Dermis blood vessel endothelial cell (primary cell): ENCODE results near the gene SFXN5. TPM values are rescaled to one million over a fixed set of nuclear protein-coding genes. Genes with fewer than 3 reads are reported as not detected.
A peak's percentile ranks its signal among the peaks of the same experiment; 100 is the strongest.

Experiments
- DNase-seq: peaks from one replicate; pipeline ENCODE4 v3.0.0; 2010
- total RNA-seq: library from RNA; depleted of rRNA; stranded (reverse); fragments of >200 nt; gene quantifications from 2 replicates; pipeline ENCODE4 v1.2.3, GENCODE V29; 2014

The SFXN5 gene
- total RNA-seq, 1 donor from 2014 or later, result 16.5 TPM

DNA sequence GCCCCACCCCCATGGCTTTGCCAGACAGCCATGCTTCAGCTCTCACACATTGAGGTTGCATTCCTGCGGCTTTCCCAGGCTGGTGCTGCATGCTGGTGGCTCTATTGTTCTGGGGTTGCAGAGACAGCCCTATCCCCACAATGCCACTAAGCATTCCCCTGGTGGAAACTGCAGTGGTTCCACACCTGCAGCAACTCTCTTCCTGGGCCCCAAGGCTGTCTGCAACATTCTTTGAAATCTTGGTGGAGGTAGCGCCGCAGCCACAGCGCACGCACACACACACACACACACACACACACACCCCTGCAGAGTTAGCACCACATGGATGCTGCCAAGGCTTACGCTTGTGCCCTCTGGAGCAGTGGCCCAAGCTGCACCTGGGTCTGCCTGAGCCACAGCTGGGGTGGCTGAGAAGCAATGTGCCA is 21.4 kb downstream of the SFXN5 start:
- no peak for DNase-seq

DNA sequence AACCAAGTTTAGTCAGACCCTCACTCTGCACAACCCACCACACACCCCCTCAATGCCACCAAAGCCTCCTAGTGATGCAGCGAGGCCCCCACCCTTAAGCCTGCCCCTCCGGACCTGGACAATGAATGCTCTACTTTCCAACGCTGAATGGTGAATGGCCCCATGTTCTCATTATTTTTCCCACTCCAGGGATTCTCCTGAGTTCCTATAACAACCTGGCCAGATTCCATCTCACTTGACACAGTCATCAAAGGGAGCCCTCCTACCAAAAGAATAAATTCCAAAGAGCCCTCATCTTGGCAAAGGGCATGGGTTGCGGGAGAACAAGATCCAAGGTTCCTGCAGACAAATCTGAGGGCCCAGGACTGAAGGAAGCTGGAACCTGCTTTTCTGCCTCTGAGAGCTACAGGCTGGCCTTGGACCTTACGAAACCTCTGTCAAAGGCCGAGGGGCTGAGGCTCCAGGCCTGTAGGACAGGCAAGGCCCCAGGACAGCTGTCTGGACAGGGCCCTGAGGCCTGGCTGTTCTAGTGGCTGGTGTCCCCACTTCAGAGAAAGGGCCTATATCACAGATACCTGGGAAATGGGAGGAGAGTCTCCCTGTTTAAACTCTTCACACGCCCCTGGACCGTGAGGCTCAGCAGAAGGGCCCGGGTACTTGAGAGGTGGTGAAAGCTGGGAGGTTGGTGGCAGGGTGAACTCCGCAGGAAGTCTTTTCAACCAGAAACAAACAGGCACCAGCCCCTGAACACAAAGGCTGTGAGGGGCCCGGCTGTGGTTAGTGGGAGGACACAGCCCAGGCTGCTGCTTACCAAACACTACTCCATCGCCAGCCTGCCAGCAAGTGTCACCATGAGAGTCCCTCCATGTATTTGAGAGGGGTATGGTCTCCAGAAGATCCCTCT is 27.3 kb downstream of the SFXN5 start:
- no peak for DNase-seq

DNA sequence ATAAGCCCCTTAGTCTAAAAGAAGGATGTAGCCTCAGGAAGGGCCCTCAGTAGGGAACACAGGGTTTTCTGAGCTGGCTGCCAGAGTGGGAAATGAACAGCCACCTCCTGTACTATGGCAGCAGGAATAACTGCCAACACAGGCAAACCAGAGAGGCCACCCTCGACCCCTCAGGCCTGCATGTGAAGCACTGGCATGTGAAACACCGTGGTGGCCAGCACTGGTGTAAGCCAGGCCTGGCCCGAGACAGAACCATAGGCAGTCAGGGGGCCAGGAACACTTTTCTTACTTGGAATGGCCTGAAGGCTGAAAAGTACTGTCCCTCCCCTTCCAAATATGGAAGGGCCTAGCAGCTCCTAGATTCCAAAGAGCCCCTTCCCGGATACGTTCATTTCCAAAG is 28.2 kb downstream of the SFXN5 start:
- DNase-seq, result no peak

DNA sequence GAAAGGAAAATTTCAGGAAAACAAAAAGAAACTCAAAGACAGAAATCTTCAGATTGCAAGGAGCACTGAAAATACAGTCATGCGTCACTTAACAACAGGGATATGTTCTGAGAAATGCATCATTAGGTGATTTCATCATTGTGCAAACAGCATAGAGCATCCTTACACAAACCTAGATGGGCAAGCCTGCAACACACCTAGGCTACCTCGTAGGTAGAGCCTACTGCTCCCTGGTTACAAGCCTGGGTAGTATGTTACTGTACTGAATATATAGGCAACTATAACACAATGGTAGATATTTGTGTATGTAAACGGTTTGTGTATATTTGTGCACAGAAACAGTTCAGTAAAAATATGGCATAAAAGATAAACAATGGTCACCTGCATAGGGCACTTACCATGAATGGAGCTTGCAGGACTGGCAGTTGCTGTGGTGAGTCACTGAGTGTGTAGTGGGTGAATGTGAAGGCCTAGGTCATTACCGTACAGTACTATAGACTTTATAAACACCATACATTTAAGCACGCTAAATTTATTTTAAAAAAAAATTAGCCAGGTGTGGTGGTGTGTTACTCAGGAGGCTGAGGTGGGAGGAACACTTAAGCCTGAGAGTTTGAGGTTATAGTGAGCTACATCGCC is 33.4 kb downstream of the SFXN5 start:
- DNase-seq, result no peak

DNA sequence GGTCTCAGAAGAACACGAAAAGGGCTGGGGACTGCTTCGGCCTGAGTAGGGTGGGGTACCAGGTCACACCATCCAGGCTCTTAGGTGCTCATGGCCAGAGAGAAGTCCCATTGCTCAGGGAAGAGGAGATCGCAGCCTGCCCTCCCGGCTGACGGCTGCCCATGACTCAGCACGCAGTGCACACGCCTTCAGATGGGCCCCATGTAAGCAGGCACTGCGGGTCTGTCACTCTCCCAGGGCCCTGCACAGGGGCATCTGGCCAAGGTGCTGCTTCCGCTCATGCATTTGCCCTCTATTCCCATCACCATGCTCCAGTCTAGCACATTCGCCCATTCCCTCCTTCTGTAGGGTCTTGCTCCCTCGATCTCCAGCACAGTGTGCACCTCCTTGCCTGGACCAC is 34.7 kb downstream of the SFXN5 start:
- no peak for DNase-seq

DNA sequence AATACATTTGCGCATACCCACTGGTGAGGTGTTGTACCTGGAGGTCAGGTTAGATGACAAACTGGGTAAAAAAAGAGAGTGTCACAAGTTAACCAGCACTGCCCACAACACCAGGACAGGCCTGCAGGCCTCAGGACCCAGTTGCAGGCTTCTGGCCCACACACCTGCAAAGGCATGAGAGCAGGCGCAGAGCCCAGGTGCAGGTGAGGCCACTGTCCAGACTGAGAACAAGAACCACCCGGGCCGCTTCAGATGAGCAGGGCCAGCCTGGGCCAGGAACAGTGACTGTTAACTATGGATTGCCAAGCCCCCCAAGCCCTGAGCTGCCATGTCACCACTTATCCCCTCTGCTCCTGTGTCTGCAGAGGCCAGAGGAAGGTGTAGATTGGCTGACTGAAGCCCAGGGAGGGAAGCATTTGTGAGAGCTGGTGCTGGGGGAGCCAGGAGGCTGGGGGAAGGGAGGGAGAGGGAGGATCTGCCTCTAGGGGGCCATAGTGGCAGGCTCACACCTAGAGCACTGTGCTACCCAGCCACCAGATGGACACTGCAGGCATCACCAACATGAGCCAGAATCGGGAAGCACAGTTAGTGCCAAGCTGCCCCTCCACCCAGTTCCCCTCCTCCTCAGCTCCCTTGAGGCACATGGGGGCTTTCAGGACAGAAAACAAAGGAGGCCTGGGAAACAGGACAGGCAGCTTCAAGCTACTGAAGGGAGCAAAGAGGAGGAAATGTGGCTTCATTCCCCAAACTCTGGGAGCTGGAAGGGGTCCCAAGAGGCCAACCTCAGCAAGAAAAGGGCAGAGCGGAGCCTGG is 35.4 kb downstream of the SFXN5 start:
- no peak for DNase-seq

DNA sequence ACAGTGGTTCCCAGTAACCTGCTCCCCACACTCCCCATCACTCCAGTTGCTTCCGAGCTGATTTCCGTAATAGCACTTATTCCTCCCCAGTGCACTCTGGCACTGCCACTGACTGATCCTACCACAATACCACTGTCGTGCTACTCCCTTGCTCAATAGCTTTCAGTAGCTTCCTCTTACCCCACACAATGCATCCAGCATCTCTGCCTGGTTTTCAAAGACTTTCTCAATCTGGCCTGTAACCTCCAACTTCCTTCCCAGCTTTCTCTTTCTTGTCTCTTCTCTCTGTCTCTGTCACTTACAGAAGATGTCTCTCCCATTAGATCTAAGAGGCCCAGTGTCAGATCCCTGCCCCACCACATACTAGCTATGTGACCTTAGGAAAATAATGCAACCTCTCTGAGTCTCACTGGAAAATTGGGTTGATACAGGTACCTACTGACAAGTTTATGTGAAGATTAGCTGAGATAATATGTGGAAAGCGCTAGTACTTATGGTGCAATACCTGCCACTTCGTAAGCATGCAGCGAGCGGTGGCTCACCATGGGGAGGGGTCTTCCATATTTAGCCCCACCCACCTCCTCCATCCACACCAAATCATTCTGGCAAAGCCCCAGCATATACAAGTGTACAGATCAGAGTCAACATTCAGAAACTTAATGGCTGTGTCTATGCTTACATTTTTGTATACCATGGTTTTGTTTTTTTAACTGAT is 36.7 kb downstream of the SFXN5 start:
- DNase-seq, result no peak

DNA sequence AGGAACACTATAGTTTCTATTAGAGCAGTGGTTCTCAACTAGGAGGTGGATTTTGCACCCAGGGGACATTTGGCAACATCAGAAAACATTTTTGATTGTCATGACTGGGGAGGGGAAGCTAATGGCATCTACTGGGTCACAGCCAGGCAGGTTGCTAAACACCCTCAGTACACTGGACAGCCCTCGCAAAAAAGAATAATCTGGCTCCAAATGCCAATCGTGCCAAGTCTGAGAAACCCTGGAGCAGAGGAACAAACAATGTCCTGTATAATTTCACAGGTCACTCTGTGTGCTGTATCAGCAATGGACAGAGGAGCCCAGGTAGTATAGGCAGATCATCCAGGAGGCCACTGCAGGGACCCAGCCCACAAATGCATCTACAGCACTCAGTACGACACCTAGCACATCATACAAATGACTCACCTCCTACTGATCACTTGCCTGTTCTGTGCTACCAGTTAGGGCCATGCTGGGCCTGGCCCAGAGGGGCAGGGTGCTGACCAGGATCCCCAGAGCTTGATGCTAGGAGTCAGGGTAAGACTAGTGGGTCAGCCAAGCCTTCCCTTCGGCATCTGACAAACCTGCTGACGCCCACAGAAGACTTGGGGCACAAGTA is 37.6 kb downstream of the SFXN5 start:
- no peak for DNase-seq

DNA sequence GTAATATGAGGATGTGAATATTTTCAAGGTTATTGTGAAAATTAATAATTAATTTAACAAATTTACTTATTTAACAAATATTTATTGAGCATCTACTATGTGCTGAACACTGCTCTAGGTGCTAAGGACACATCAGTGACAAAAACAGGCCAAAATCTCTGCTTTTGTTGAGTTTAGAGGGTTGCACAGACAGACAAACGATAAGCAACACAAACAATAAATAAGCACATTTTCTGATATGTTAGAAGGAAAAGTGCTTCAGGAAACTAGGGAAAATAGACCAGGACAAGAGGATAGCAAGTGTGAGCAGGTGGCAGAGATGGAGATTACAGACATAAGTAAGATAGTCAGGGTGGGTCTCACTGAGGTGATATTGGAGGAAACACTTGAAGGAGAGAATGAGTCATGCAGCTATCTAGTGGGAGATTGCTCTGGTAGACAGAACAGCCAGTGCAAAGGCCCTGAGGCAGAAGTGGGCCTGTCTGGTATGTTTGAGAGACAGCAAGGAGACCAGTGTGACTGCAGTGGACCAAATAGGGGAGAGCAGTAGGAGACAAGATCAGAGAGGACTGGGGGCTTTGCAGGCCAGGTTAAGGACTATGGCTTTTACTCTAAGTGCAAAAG is 38.3 kb downstream of the SFXN5 start:
- no peak for DNase-seq

DNA sequence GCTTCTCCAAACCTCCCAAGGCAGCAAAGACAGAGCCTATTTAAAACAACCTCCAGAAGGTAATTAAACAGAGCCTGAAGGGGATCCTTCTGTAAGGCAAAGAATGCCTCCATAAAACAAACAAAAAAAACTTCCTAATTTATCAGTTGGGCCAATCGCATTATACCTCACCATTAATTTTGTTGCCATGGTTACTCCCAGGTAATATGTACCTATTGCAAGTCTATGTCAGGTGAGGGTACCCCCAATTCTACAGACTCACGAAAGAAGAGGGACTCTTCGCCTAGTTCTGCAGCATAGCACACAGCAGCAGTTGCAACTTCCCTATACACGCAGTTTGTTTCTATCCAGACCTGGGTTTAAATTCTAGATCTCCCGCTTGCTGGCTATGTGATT is 38.8 kb downstream of the SFXN5 start:
- no peak for DNase-seq

DNA sequence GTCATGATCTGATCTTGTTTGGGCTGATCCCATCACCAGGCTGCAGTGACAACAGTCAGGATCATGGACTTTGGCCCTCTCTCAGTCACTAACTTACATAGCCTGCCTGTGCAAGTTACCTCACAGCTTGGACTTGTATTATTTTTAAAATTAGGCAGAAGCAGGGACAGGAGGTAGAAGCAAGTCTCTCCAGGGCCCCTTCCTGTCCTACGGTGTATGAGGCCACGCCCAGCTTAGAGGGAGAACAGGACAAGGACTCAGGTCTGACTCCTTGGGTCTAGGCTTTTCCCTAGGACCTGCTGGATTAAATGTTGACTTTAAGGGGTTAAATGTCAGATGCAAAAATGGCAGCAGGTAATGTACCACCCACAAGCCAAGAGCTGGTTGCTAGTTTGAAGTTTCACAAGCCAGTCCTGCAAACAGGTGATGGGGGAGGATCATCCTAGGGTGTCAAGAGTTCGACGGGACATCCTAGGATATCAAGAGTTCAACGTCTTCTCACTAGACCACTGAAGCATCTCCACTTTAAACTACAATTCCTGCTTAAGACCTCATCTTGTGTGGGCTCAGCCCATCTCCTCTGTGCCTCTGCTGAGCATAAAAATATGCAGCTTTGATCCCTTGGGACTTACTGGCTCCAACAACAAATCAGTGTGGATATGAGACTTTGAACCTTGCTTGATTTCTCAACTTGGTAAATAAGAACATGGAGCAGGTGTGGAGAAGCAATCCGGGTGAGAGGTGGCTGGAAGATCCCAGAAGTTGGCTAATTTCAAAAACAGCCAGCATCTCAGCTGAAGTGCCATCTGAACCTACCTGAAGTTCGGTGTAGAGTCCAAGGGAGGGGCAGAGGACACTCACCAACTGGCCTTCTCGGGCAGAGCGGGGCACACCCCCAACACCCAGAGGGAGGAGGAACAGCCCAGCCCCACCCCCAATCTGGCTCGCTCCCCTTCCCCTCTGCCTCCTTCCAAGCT is 39.5 kb downstream of the SFXN5 start:
- no peak for DNase-seq

DNA sequence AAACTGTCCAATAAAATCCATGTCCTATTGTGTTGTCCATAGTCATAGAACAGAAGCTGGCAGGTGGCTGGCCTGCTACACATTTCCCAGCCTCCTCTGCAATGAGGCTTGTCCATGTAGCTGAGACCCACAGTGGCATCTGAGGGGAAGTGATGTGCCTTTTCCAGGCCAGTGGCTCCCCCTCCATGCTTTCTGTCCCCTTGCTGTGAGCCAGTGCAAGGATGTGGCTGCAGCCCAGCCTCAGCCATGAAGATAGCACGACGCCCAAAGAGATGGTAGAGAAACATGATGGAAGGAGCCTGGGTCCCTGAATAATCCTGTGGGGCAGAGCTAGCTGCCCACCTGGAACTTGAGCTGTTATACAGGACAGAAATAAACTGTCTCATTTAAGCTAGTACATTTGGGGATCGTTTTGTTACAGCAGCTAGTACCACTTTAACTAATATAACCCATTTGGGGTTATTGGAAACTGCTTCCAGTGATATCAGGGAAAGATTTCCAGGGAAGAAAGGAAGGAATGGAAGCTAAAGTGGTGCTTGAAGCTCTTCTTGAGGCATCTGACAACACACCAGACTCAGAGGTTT is 40.3 kb downstream of the SFXN5 start:
- DNase-seq, result no peak

DNA sequence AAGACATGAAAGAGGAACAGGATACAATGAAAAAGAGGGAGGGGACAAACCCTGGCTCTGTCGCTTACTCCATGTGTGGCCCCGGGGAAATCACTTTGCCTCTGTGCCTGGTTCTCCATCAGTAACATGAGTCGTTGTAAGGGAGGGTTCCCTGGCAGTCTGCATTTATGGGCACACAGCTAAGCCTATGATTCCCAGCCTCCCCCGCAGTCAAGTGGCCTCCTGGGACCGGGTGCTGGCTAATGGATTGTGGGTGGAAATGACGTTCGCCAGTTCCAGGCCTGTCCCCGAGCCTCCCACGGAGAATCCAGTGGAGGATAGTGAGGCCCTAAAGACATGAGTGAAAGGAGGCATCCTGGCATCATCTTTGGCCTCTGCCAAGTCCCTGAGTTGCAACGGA is 42.7 kb downstream of the SFXN5 start:
- DNase-seq, result no peak

DNA sequence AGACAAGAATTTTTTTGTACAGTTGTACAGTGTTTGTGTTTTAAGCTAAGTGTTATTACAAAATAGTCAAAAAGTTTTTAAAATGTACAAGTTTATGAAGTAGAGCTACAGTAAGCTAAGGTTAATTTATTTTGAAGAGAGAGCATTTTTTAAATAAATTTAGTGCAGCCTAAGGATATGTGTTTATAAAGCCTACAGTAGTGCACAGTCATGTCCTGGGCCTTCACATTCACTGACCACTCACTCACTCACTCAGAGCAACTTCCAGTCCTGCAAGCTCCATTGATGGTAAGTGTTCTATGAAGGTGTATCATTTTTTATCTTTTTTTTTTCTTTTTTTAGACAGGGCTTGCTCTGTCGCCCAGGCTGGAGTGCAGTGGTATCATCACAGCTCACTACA is 44.2 kb downstream of the SFXN5 start:
- no peak for DNase-seq

DNA sequence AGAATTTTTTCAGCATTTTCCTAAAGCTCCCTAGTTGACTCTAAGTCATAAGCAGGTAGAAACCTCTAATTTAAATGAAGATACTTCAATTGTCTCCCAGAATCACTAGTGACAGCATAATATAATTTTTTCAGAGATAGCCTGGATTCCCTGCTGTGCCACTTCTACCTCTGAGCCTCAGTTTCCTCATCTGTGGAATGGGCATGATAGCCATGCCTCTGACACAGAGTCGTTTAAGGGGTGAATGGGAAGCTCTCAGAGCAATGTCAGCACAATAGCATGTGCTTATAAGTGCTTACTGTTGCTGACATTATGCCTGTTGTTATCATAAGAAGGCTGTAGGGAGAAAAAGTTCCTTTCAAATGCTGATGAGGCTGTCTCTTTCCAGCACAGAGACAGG is 48.0 kb downstream of the SFXN5 start:
- no peak for DNase-seq

DNA sequence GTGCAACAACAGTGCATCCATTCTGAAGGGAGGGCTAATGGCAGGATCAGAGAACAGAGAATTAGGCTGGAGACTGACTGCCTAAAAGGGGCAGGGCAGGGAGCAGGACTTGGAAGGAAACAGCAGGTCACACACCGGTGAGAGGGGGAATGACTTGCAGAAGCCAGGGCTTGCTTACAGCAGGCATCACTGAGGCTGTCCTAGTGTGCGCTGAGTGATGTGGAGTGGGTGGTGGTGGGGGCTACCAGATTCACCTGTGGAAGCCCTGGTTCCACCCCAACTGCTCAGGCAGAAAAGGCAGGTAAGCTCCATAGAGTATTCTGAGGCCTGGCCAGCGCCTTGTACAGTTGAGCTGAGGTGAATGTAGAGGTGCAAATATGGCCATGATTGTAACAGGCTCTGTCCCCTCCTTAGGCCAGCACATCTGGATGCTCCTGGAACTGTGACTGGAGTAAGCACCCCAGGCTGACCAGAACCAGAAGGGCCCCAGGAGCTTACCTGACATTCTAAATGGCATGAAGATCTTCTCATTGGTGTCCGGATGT is 49.4 kb downstream of the SFXN5 start:
- no peak for DNase-seq

DNA sequence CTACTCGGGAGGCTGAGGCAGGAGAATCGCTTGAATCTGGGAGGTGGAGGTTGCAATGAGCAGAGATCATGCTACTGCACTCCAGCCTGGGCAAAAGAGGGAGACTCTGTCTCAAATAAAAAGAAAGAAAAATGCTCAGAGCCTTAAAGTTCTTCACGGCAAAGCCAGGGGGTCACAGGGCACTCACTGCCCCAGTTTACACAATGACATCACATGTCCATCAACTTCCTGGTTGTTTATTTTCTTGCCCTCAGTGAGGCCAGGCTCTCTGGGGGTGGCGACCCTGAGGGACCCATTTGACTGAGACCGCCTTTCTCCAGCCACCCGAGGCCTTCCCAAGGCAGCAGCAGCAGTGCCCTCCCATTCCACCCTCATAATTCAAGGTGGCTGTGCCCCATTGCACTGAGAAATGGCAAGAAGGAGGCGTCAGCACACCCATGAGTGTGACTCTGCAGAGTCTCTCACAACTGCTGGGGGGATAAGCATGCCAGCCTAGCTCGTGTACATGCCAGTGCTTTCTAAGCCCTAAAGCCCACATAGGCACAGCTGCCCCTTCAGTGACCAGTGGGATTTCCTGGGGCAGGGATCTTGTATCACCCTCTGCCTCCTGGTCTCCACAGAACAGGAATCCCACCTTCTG is 50.0 kb downstream of the SFXN5 start:
- DNase-seq, result no peak

DNA sequence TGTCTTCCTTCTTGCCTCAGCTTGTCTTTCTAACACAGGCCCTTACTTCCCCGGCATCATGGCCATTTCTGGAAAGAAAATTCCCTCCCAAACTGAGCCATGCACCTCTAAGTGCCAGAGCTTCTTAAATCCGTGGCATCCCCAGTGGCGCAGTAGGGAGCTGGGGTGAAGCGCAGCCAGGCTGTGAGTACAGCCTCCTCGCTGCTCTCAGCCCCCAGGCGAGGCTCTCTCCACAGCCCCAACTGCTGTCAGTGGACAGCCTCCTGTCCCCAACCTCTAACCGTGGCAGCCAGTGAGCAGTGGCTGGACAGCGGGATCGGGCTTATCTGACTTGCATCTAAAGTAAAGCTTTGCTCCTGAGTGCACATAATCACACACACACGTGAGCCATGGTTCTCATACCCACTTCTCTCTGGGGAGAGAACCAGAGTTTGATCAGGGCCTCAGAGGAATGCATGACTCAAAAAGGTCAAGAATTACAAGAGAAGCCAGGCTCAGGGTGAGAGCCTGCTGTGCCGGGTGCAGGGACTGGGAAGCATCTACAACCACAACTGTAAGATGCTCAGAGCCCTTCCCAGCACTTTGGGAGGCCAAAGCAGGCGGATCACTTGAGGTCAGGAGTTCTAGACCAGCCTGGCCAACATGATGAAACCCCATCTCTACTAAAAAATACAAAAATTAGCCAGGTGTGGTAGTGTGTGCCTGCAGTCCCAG is 50.7 kb downstream of the SFXN5 start:
- DNase-seq, result peak; percentile 28

DNA sequence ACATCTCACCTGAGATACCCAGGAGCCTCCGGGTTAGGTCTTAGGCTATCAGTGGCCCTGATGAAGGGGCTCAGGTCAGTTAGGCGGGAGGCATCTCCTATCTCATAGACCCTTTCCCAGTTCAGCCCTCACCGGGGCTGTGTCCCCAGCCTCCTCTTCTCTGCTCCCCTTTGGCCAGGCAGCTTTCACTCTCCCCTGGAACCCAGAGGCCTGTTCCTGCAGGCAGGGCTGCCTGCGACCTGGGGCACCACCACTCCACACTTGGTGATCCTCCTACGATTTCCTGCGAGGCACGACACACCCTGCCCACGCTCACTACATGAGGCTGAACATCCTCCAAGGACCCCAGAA is 51.2 kb downstream of the SFXN5 start:
- no peak for DNase-seq
